HG03139 (cell line): Measurements from ENCODE around the gene ANKRD40.
"Not testable (repeated sequence)": the region's sequence is repeated elsewhere in the genome, so short reads cannot be mapped to it uniquely, and the experiment has no call there.

Experiments used
- ATAC-seq: cut with Tn5 transposase; IDR thresholded peaks from one replicate; pipeline ENCODE4 v1.9.1; 2021; ENCODE audit not compliant: unreplicated experiment

Gene ANKRD40

DNA sequence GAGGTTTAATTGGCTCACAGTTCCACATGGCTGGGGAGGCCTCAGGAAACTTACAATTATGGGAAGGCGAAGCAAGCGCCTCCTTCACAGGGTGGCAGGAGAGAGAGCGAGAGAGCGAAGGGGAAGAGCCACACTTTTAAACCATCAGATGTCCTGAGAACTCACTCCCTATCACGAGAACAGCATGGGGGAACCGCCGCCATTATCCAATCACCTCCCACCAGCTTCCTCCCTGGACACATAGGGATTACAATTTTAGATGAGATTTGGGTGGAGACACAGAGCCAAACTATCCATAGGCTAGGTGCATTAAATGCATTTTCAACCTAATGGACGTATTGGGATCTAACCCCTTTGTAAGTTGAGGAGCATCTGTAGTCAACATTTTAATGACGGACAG, 4.9 kb upstream of the ANKRD40 start:
- ATAC-seq, result no peak

- no peak for ATAC-seq
Observed at GRCh38 chr17:50710650-50711049, 2.9 kb upstream of the ANKRD40 start.

DNA sequence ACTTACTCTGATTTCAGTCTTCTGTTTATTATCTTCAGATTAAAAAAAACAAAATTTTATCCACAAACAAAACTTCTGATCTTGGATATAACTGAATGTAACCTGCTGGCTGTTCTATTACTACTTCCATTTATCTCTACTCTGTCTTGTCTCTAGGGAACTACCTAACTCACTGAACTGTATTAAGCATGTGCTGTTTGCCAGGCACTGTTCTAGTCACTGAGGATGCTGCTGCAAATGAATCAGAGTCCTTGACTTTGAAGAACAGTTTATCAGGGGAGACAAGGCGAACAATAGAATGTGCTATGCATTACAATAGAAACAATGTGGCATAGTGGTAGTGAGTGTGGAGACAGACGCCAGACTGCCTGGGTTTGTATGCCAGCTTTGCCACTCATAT, 2.3 kb upstream of the ANKRD40 start:
- no peak for ATAC-seq

- ATAC-seq, result not testable (repeated sequence)
Observed at GRCh38 chr17:50709053-50709452, 1.3 kb upstream of the ANKRD40 start.

GRCh38 chr17:50708050-50709000, 611 bp upstream of the ANKRD40 start:
- no peak for ATAC-seq

- no peak for ATAC-seq
Observed at GRCh38 chr17:50703162-50703561, 4.6 kb downstream of the ANKRD40 start.

DNA sequence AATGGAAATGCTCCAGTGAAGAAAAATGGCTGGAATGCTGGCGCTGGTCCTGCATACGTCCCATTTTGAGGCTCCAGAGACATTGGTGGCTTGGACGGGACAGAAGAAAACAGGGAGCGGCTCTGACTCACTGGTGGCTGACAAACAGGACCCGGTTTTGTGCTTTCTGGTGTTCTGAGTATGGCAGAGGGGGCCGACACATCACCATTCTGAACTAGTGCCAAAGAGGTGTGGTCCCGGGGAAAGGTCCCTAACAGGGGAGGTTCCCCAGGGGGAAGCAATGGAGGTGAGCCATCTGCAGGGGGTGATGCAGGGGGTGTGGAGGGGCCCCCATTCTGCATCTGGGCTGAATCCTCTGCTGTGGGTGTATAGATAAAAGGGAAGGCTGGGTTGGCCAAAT, 8.3 kb downstream of the ANKRD40 start:
- ATAC-seq, result no peak

- ATAC-seq, result no peak
Observed at GRCh38 chr17:50697663-50698272, 9.9 kb downstream of the ANKRD40 start.

GRCh38 chr17:50697062-50697461, 10.7 kb downstream of the ANKRD40 start:
- ATAC-seq, result no peak

DNA sequence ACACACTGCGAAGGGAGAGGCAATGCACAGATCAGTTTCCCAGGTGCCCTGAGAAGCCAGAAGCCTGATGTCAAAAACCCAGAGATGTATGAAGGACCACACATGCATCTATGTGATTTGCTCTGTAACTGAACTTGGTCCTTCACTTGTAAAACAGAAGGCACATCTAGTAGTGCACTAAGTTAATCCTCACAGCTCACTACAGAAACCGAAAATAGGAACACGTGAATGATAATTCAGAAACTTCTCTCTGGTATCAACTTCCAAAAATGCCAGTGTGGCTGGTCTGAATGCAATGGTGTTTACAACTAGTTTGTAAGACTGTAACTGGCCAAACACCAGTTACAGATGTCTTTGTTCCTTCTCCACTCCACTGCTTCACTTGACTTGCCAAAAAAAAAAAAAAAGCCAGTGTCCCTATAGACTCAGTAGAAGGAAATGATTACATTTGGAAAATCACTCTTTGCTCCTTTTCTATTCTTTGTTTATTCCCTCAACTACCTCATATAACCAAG, 11.3 kb downstream of the ANKRD40 start:
- ATAC-seq, result no peak

GRCh38 chr17:50693036-50693682, 14.6 kb downstream of the ANKRD40 start:
- no peak for ATAC-seq

GRCh38 chr17:50692448-50693035, 15.2 kb downstream of the ANKRD40 start:
- no peak for ATAC-seq

- ATAC-seq, result no peak
Observed at GRCh38 chr17:50691550-50692447, 15.9 kb downstream of the ANKRD40 start.

GRCh38 chr17:50690887-50691549, 16.7 kb downstream of the ANKRD40 start:
- no peak for ATAC-seq

GRCh38 chr17:50689956-50690886, 17.5 kb downstream of the ANKRD40 start:
- ATAC-seq, result no peak

DNA sequence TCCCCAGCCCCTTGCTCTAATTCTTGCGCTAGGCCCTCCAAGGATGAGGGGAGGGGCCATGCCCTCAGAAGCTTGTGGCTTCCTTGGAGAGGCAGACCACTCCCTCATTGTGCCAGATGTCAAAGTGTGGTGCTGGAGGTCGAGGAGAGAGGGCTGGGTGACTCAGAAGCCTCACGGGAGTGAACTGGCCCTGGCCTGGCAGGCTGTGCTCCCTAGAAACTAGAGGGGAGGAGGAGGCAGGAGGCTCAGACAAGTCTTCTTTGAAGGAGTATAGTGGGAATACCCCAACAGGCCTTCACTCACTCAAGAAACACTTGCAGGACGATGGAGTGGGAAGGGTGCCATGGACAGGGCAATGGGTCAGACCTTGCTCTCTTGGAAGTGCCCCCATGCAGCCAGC, 18.5 kb downstream of the ANKRD40 start:
- no peak for ATAC-seq

GRCh38 chr17:50688245-50688644, 19.5 kb downstream of the ANKRD40 start:
- ATAC-seq, result no peak

DNA sequence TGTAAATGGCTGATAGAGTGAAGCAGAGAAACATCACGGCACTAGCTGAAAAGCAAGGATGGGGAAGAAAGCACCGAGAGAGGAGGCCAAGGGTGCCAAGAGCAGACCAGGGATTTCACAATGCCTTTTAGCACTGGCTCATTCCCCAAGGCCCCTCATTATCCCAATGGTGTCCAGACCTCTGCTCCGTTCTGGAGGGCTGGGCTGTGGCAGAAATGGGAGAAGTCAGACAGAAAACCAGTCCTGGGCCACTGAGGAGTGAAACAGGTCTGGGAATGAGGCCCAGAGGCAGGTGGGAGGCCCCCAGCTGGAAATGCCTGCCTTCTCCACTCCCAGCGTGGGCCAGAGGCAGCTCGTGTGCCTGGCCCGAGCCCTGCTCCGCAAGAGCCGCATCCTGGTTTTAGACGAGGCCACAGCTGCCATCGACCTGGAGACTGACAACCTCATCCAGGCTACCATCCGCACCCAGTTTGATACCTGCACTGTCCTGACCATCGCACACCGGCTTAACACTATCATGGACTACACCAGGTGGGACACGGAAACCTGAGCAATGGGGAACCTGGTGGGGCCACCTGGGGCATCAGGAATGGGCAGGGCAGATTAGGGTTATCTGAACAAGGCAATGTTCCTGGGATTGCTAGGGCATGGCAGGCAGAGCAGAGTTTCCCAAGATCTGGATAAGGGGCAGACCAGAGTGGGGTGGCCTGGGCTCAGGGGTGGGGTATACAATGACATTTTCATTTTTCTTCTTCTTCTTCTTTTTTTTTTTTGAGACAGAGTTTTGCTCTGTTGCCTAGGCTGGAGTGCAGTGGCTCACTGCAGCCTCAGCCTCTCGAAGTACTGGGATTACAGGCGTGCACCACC, 20.3 kb downstream of the ANKRD40 start:
- ATAC-seq, result no peak
